HepG2 (cell line): Measurements from ENCODE around the gene MCAM. TPM values are rescaled to one million over a fixed set of nuclear protein-coding genes. Genes with fewer than 3 reads are reported as not detected.

Experiments
- ARID5B ChIP-seq: IDR thresholded peaks from 2 replicates; pipeline ENCODE4 v1.4.0; 2020; ENCODE audit warnings: mild to moderate bottlenecking, missing genetic modification reagents
- BORCS8-MEF2B ChIP-seq: sonication (generic); formaldehyde crosslinking; IDR thresholded peaks from 2 replicates; pipeline ENCODE4 v1.8.0; 2022; ENCODE audit warnings: mild to moderate bottlenecking, missing genetic modification reagents
- CREBL2 ChIP-seq: sonication (generic); formaldehyde crosslinking; IDR thresholded peaks from 2 replicates; pipeline ENCODE4 v1.8.1; 2023; ENCODE audit warnings: missing genetic modification reagents, mild to moderate bottlenecking, borderline replicate concordance
- FOXP4 ChIP-seq: sonication (generic); formaldehyde crosslinking; IDR thresholded peaks from 2 replicates; pipeline ENCODE4 v1.4.0; 2020; ENCODE audit warnings: missing genetic modification reagents
- GLI4 ChIP-seq: sonication (generic); formaldehyde crosslinking; IDR thresholded peaks from 2 replicates; pipeline ENCODE4 v1.5.1; 2020; ENCODE audit warnings: missing genetic modification reagents, mild to moderate bottlenecking, moderate library complexity, borderline replicate concordance
- RAD51 ChIP-seq: fragments of 450-650 bp; IDR thresholded peaks from 2 replicates; pipeline ENCODE4 v1.6.1; 2016; ENCODE audit warnings: borderline replicate concordance
- RBM39 ChIP-seq: fragments of 200-400 bp; formaldehyde crosslinking; IDR thresholded peaks from one replicate; pipeline ENCODE4 v1.6.1; 2018; ENCODE audit warnings: antibody characterized with exemption, mild to moderate bottlenecking, low read depth, low read length; ENCODE audit not compliant: poor library complexity, severe bottlenecking
- TEAD3 ChIP-seq: optimal IDR thresholded peaks from 2 replicates; pipeline ENCODE3; 2016; ENCODE audit warnings: borderline replicate concordance
- XRCC5 ChIP-seq: fragments of 200-400 bp; formaldehyde crosslinking; optimal IDR thresholded peaks from 2 replicates; pipeline ENCODE3; 2017; ENCODE audit warnings: mild to moderate bottlenecking, low read length
- ZBED4 ChIP-seq: sonication (generic); formaldehyde crosslinking; IDR thresholded peaks from 2 replicates; pipeline ENCODE4 v1.4.0; 2020; ENCODE audit warnings: missing genetic modification reagents, borderline replicate concordance
- ZNF24 ChIP-seq: fragments of 450-650 bp; IDR thresholded peaks from 2 replicates; pipeline ENCODE4 v1.6.1; 2017; ENCODE audit warnings: antibody characterized with exemption, mild to moderate bottlenecking
- ZNF251 ChIP-seq: sonication (generic); formaldehyde crosslinking; IDR thresholded peaks from 2 replicates; pipeline ENCODE4 v1.9.0; 2021; ENCODE audit warnings: mild to moderate bottlenecking, missing genetic modification reagents
- ZNF335 ChIP-seq: sonication (generic); formaldehyde crosslinking; IDR thresholded peaks from 2 replicates; pipeline ENCODE4 v1.4.0; 2020; ENCODE audit warnings: missing genetic modification reagents
- ZNF446 ChIP-seq: sonication (generic); formaldehyde crosslinking; IDR thresholded peaks from 2 replicates; pipeline ENCODE4 v1.5.0; 2020; ENCODE audit warnings: mild to moderate bottlenecking, missing genetic modification reagents
- ZNF496 ChIP-seq: sonication (generic); formaldehyde crosslinking; IDR thresholded peaks from 2 replicates; pipeline ENCODE4 v1.8.1; 2023; ENCODE audit warnings: mild to moderate bottlenecking, moderate library complexity, missing genetic modification reagents; ENCODE audit not compliant: insufficient replicate concordance
- ZNF547 ChIP-seq: sonication (generic); formaldehyde crosslinking; IDR thresholded peaks from 2 replicates; pipeline ENCODE4 v1.5.1; 2020; ENCODE audit warnings: mild to moderate bottlenecking, missing genetic modification reagents
- ZNF580 ChIP-seq: IDR thresholded peaks from 2 replicates; pipeline ENCODE4 v1.6.1; 2016; ENCODE audit warnings: low read depth, borderline replicate concordance
- ZNF772 ChIP-seq: sonication (generic); formaldehyde crosslinking; IDR thresholded peaks from 2 replicates; pipeline ENCODE4 v1.5.0; 2020; ENCODE audit warnings: mild to moderate bottlenecking, missing genetic modification reagents
- ZSCAN5A ChIP-seq: sonication (generic); formaldehyde crosslinking; IDR thresholded peaks from 2 replicates; pipeline ENCODE4 v1.8.0; 2022; ENCODE audit warnings: mild to moderate bottlenecking, missing genetic modification reagents, borderline replicate concordance
- polyA plus RNA-seq, 8 experiments: library from polyadenylated mRNA; depleted of rRNA in 3 of 8; stranded (reverse) in 7 of 8; unstranded in 1 of 8; fragments of >200 nt; fragmentation: Illumina TruSeq in 4 of 8; extraction: Trizol in 4 of 8; gene quantifications; 2 replicates each; pipeline versions ENCODE4 v1.2.1 to v1.2.3, GENCODE V29; 2011 to 2016; ENCODE audit warnings: low read depth in 4 of 8, missing spikeins in 1 of 8, mixed read lengths in 1 of 8; ENCODE audit not compliant: insufficient read depth in 1 of 8
- total RNA-seq, 5 experiments: library from RNA; depleted of rRNA; stranded (reverse); fragments of >200 nt; fragmentation: Illumina TruSeq; extraction: Trizol; gene quantifications; 2 replicates each; pipeline ENCODE4 v1.2.3, GENCODE V29; 2016; ENCODE audit warnings: low read depth in 1 of 5

MCAM gene
- total and polyA plus RNA-seq, 2 of the 13 experiments (the other 11 are each of a cell fraction or from before 2014, with no cell fraction given), result 12.1 to 15.2 TPM

GRCh38 chr11:119323532-119324033, 6.7 kb upstream of the MCAM start (continued):
- TF ChIP-seq CREBL2 (CRISPR knock-in tag) (no peak), ZNF335 (no peak), ZNF580 (no peak), BORCS8-MEF2B (CRISPR knock-in tag) (no peak), ZNF496 (CRISPR knock-in tag) (no peak), ZNF251 (CRISPR knock-in tag) (no peak), TEAD3 (peak; percentile 70), FOXP4 (CRISPR knock-in tag) (no peak), ARID5B (CRISPR knock-in tag) (no peak), GLI4 (CRISPR knock-in tag) (no peak), ZBED4 (no peak), RAD51 (no peak), ZSCAN5A (no peak), XRCC5 (peak; percentile 67), ZNF24 (no peak), RBM39 (no peak), ZNF547 (no peak), ZNF446 (CRISPR knock-in tag) (no peak), ZNF772 (CRISPR knock-in tag) (no peak)
